Cardiac septum (tissue), 1 donor: ENCODE data around the gene SCNM1. TPM values are rescaled to one million over a fixed set of nuclear protein-coding genes. Genes with fewer than 3 reads are reported as not detected.

ENCODE experiments used
- total RNA-seq: library from RNA; stranded (reverse); fragmentation: NEBNext Ultra II Directional; extraction: Animal tissue kit (Norgen Biotek cat#: 25700); gene quantifications from one replicate; pipeline ENCODE4 v1.2.1, GENCODE V29; 2021
- donor health status: DM: no; HTN: no; CAD: no.

Gene SCNM1
- total RNA-seq, 1 donor from 2014 or later = 20.7 TPM

Other genes starting within 250 kb of the SCNM1 start
- 15.5 TPM for gene SETDB1, start 239.8 kb upstream of the SCNM1 start, total RNA-seq
- 76.0 TPM for gene CERS2, start 191.3 kb upstream of the SCNM1 start, total RNA-seq
- gene ANXA9, start 183.9 kb upstream of the SCNM1 start, total RNA-seq = 0.16 TPM
- gene MINDY1, start 159.2 kb upstream of the SCNM1 start, total RNA-seq = 49.1 TPM
- 31.0 TPM for gene PRUNE1, start 157.7 kb upstream of the SCNM1 start, total RNA-seq
- gene BNIPL, start 129.6 kb upstream of the SCNM1 start, total RNA-seq = 0.32 TPM
- gene C1orf56, start 118.4 kb upstream of the SCNM1 start, total RNA-seq = 8.9 TPM
- gene CDC42SE1, start 106.5 kb upstream of the SCNM1 start, total RNA-seq = 44.2 TPM
- gene MLLT11, start 105.7 kb upstream of the SCNM1 start, total RNA-seq = 58.7 TPM
- gene GABPB2, start 95.4 kb upstream of the SCNM1 start, total RNA-seq = 11.7 TPM
- 46.5 TPM for gene SEMA6C, start 19.5 kb upstream of the SCNM1 start, total RNA-seq
- gene TNFAIP8L2, start 9.5 kb upstream of the SCNM1 start, total RNA-seq = 0.86 TPM
- 12.5 TPM for gene LYSMD1, start 242 bp upstream of the SCNM1 start, total RNA-seq
- gene TMOD4, start 9.8 kb downstream of the SCNM1 start, total RNA-seq = not detected
- 34.1 TPM for gene VPS72, start 24.1 kb downstream of the SCNM1 start, total RNA-seq
- 40.6 TPM for gene PIP5K1A, start 32.4 kb downstream of the SCNM1 start, total RNA-seq
- 137 TPM for gene PSMD4, start 88.6 kb downstream of the SCNM1 start, total RNA-seq
- gene ZNF687, start 116.2 kb downstream of the SCNM1 start, total RNA-seq = 12.8 TPM
- gene PI4KB, start 161.3 kb downstream of the SCNM1 start, total RNA-seq = 47.7 TPM
- 27.2 TPM for gene RFX5, start 181.1 kb downstream of the SCNM1 start, total RNA-seq
- gene SELENBP1, start 206.6 kb downstream of the SCNM1 start, total RNA-seq = 21.2 TPM
- gene PSMB4, start 233.4 kb downstream of the SCNM1 start, total RNA-seq = 186 TPM